HepG2 (cell line): ENCODE measurements around the gene PDZD2. TPM values are rescaled to one million over a fixed set of nuclear protein-coding genes. Genes with fewer than 3 reads are reported as not detected.

ENCODE experiments used
- ATAC-seq: fragments of 200-7000 bp; cut with Tn5 transposase; 3 replicates; pipeline ENCODE4 v1.9.1; 2020; ENCODE audit warnings: mild to moderate bottlenecking, moderate library complexity
- BruUV-seq: library from RNA; stranded (reverse); fragments of 400-500 nt; replicated peaks from 2 replicates; lab custom pipeline; 2021; lab: Mats Ljungman, UMichigan
- CTCF ChIA-PET: fragments of 300-600 bp; formaldehyde crosslinking; extraction: SDS; loops from one replicate; lab custom pipeline; 2021; ENCODE audit warnings: low total read pairs, inconsistent platforms, low intra/inter-chr PET ratio; lab: Yijun Ruan, JAX
- POLR2A ChIA-PET: fragments of 350-600 bp; sonication (Branson Sonifier 250); formaldehyde crosslinking; loops from one replicate; lab custom pipeline; 2020; ENCODE audit warnings: antibody characterized with exemption, inconsistent platforms; lab: Yijun Ruan, JAX
- DNase-seq: peaks from one replicate; pipeline ENCODE4 v3.0.0-alpha.2; 2015; ENCODE audit warnings: low spot score
- FAIRE-seq: peaks from 3 replicates; lab custom pipeline; 2011; peaks lifted over from hg19 to GRCh38; lab: Jason Lieb, UNC
- H2AFZ ChIP-seq: one replicate; pipeline ENCODE4 v1.6.1; 2011; ENCODE audit warnings: low read length, inconsistent platforms
- H3K27ac ChIP-seq: fragments of 300-600 bp; 3 replicates; pipeline ENCODE4 v1.8.0; 2011; ENCODE audit warnings: mixed run types, mild to moderate bottlenecking, mixed read lengths, low read length, inconsistent platforms; ENCODE audit not compliant: insufficient read depth; ENCODE audit errors: extremely low read length
- H3K27me3 ChIP-seq, 2 experiments: fragments of 200-600 bp in 1 of 2; 2 replicates in 1 of 2; 3 replicates in 1 of 2; pipeline versions ENCODE4 v1.6.0 to v1.8.0; 2011; ENCODE audit warnings: low read length in 2 of 2, mild to moderate bottlenecking in 2 of 2, moderate library complexity in 2 of 2, inconsistent platforms in 1 of 2; ENCODE audit not compliant: insufficient read depth in 2 of 2, control insufficient read depth in 1 of 2
- H3K36me3 ChIP-seq, 2 experiments: fragments of 200-600 bp in 1 of 2; replicated peaks in 1 of 2; 2 replicates in 1 of 2; 3 replicates in 1 of 2; pipeline versions ENCODE4 v1.5.1 to v1.8.0; 2011; ENCODE audit warnings: low read length in 2 of 2, inconsistent platforms in 1 of 2; ENCODE audit not compliant: insufficient read depth in 2 of 2, control insufficient read depth in 1 of 2
- H3K4me1 ChIP-seq: 2 replicates; pipeline ENCODE4 v1.5.1; 2012; ENCODE audit warnings: low read length, inconsistent platforms; ENCODE audit not compliant: insufficient read depth
- H3K4me2 ChIP-seq: 2 replicates; pipeline ENCODE4 v1.6.0; 2011; ENCODE audit warnings: low read depth, low read length, inconsistent platforms
- H3K4me3 ChIP-seq, 3 experiments: fragments of 200-600 bp in 1 of 3; sonication (generic), shearing (Covaris generic) in 1 of 3; replicated peaks in 1 of 3; 2 replicates each; pipeline ENCODE4 v1.5.1; 2011 to 2016; ENCODE audit warnings: low read length in 3 of 3, inconsistent platforms in 2 of 3, low read depth in 2 of 3, mild to moderate bottlenecking in 2 of 3, control low read depth in 1 of 3, mixed read lengths in 1 of 3; ENCODE audit not compliant: insufficient read depth in 1 of 3
- H3K79me2 ChIP-seq: one replicate; pipeline ENCODE4 v1.6.1; 2011; ENCODE audit warnings: low read length, inconsistent platforms; ENCODE audit not compliant: insufficient read depth
- H3K9ac ChIP-seq: 2 replicates; pipeline ENCODE4 v1.6.0; 2011; ENCODE audit warnings: mild to moderate bottlenecking, low read depth, low read length, inconsistent platforms; ENCODE audit not compliant: insufficient read depth
- H3K9me3 ChIP-seq: 2 replicates; pipeline ENCODE4 v1.5.1; 2012; ENCODE audit warnings: mild to moderate bottlenecking, low read length
- H4K20me1 ChIP-seq: 2 replicates; pipeline ENCODE4 v1.6.0; 2011; ENCODE audit warnings: inconsistent platforms, mild to moderate bottlenecking, low read length, moderate library complexity; ENCODE audit not compliant: insufficient read depth
- FOXC1 ChIP-seq: sonication (generic); formaldehyde crosslinking; IDR thresholded peaks from 2 replicates; pipeline ENCODE4 v1.8.0; 2022; ENCODE audit warnings: mild to moderate bottlenecking, missing genetic modification reagents, borderline replicate concordance
- IRF9 ChIP-seq: sonication (generic); formaldehyde crosslinking; IDR thresholded peaks from 2 replicates; pipeline ENCODE4 v1.8.0; 2022; ENCODE audit warnings: missing genetic modification reagents, mild to moderate bottlenecking, borderline replicate concordance
- RELA ChIP-seq: sonication (generic); formaldehyde crosslinking; IDR thresholded peaks from 2 replicates; pipeline ENCODE4 v1.4.0; 2020; ENCODE audit warnings: missing genetic modification reagents
- REPIN1 ChIP-seq: sonication (generic); formaldehyde crosslinking; IDR thresholded peaks from 2 replicates; pipeline ENCODE4 v1.8.0; 2022; ENCODE audit warnings: missing genetic modification reagents, low read depth, mild to moderate bottlenecking, borderline replicate concordance
- STAG1 ChIP-seq: sonication (generic); formaldehyde crosslinking; IDR thresholded peaks from 2 replicates; pipeline ENCODE4 v1.4.0; 2020; ENCODE audit warnings: missing genetic modification reagents
- ZBTB49 ChIP-seq: sonication (generic); formaldehyde crosslinking; IDR thresholded peaks from 2 replicates; pipeline ENCODE4 v1.4.0; 2020; ENCODE audit warnings: missing genetic modification reagents, borderline replicate concordance
- ZKSCAN5 ChIP-seq: sonication (generic); formaldehyde crosslinking; IDR thresholded peaks from 2 replicates; pipeline ENCODE4 v1.5.1; 2020; ENCODE audit warnings: mild to moderate bottlenecking, missing genetic modification reagents
- ZNF12 ChIP-seq: sonication (generic); formaldehyde crosslinking; IDR thresholded peaks from 2 replicates; pipeline ENCODE4 v1.5.0; 2020; ENCODE audit warnings: missing genetic modification reagents
- ZNF160 ChIP-seq: sonication (generic); formaldehyde crosslinking; IDR thresholded peaks from 2 replicates; pipeline ENCODE4 v1.8.0; 2022; ENCODE audit warnings: mild to moderate bottlenecking, inconsistent platforms, missing genetic modification reagents
- ZNF17 ChIP-seq: sonication (generic); formaldehyde crosslinking; IDR thresholded peaks from 2 replicates; pipeline ENCODE4 v1.5.0; 2020; ENCODE audit warnings: mild to moderate bottlenecking, missing genetic modification reagents
- ZNF24 ChIP-seq: fragments of 450-650 bp; IDR thresholded peaks from 2 replicates; pipeline ENCODE4 v1.6.1; 2017; ENCODE audit warnings: antibody characterized with exemption, mild to moderate bottlenecking
- ZNF331 ChIP-seq: sonication (generic); formaldehyde crosslinking; IDR thresholded peaks from 2 replicates; pipeline ENCODE4 v1.4.0; 2020; ENCODE audit warnings: missing genetic modification reagents
- ZNF788 ChIP-seq: sonication (generic); formaldehyde crosslinking; IDR thresholded peaks from 2 replicates; pipeline ENCODE4 v1.5.0; 2020; ENCODE audit warnings: mild to moderate bottlenecking, missing genetic modification reagents, borderline replicate concordance
- ZNF790 ChIP-seq: sonication (generic); formaldehyde crosslinking; IDR thresholded peaks from 2 replicates; pipeline ENCODE4 v1.8.0; 2022; ENCODE audit warnings: missing genetic modification reagents, mild to moderate bottlenecking, borderline replicate concordance
- ZSCAN12 ChIP-seq: sonication (generic); formaldehyde crosslinking; IDR thresholded peaks from 2 replicates; pipeline ENCODE4 v1.9.0; 2021; ENCODE audit warnings: mild to moderate bottlenecking, missing genetic modification reagents
- WGBS: methylation state at CpG from one replicate; pipeline ENCODE4 v1.1.6; 2017; ENCODE audit warnings: low lambda C conversion rate; 5-methylcytosine and 5-hydroxymethylcytosine counted together
- in situ Hi-C: cut with HindIII; loops from 2 replicates; pipeline ENCODE4 v1.10.0; 2017; ENCODE audit warnings: low pct_unique_long_range_greater_than_20kb; ENCODE audit not compliant: extremely low pct_ligation_motif_present
- intact Hi-C: fragments of 100-400 bp; cut with micrococcal nuclease; formaldehyde crosslinking; loops from one replicate; pipeline ENCODE4 v1.10.0; 2022; ENCODE audit not compliant: unreplicated experiment
- polyA plus RNA-seq, 8 experiments: library from polyadenylated mRNA; depleted of rRNA in 3 of 8; stranded (reverse) in 7 of 8; unstranded in 1 of 8; fragments of >200 nt; fragmentation: Illumina TruSeq in 4 of 8; extraction: Trizol in 4 of 8; gene quantifications; 2 replicates each; pipeline versions ENCODE4 v1.2.1 to v1.2.3, GENCODE V29; 2011 to 2016; ENCODE audit warnings: low read depth in 4 of 8, missing spikeins in 1 of 8, mixed read lengths in 1 of 8; ENCODE audit not compliant: insufficient read depth in 1 of 8
- total RNA-seq, 5 experiments: library from RNA; depleted of rRNA; stranded (reverse); fragments of >200 nt; fragmentation: Illumina TruSeq; extraction: Trizol; gene quantifications; 2 replicates each; pipeline ENCODE4 v1.2.3, GENCODE V29; 2016; ENCODE audit warnings: low read depth in 1 of 5

The PDZD2 gene
- total and polyA plus RNA-seq, 2 of the 13 experiments (the other 11 are each of a cell fraction or from before 2014, with no cell fraction given): 0.04 TPM; not detected in 1

GRCh38 chr5:31942546-31942945 lies 303.6 kb downstream of the PDZD2 start:
- Histone ChIP-seq H3K27me3 (peaks cover 0 to 25% of the 10 kb centered on the region in 2 experiments; a peak in 2 of 5 replicates), H3K9ac (no peak overlapping the region), H3K79me2 (no peaks in the 10 kb centered on the region), H3K4me2 (no peak overlapping the region), H3K4me1 (no peaks in the 10 kb centered on the region), H3K4me3 (no peak overlapping the region), H3K36me3 (no peaks in the 10 kb centered on the region), H3K27ac (no peak overlapping the region), H3K9me3 (no peaks in the 10 kb centered on the region), H4K20me1 (no peaks in the 10 kb centered on the region), H2AFZ (no peak overlapping the region)
- CTCF ChIA-PET: no interaction called here
- TF ChIP-seq ZNF17 (CRISPR knock-in tag) (no peak), ZNF788 (CRISPR knock-in tag) (no peak)
- FAIRE-seq (no peak), DNase-seq (no peak), ATAC-seq (no peak)
- in situ Hi-C loops: no loop called here
- intact Hi-C loops: no loop called here
- POLR2A ChIA-PET: no interaction called here
- BruUV-seq: no TSS peak
- WGBS: 42% methylated on average over 11 of the region's 11 CpGs

GRCh38 chr5:31944684-31945445 lies 305.9 kb downstream of the PDZD2 start:
- Histone ChIP-seq H3K4me3 (no peak overlapping the region), H3K9ac (no peak overlapping the region), H3K9me3 (no peaks in the 10 kb centered on the region), H3K4me2 (no peak overlapping the region), H3K79me2 (no peaks in the 10 kb centered on the region), H3K27ac (no peak overlapping the region), H3K36me3 (no peaks in the 10 kb centered on the region), H4K20me1 (no peaks in the 10 kb centered on the region), H2AFZ (no peak overlapping the region), H3K4me1 (no peaks in the 10 kb centered on the region), H3K27me3 (peaks cover 0 to 24% of the 10 kb centered on the region in 2 experiments; a peak in 3 of 5 replicates)
- CTCF ChIA-PET: no interaction called here
- in situ Hi-C loops: no loop called here
- 28% methylated on average over 5 of the region's 13 CpGs for WGBS
- no peak for FAIRE-seq
- no peak for ATAC-seq
- POLR2A ChIA-PET: no interaction called here
- DNase-seq: no peak
- intact Hi-C loops: no loop called here
- no TSS peak for BruUV-seq
- TF ChIP-seq ZNF160 (CRISPR knock-in tag): no peak
- no peak for TF ChIP-seq ZNF331 (CRISPR knock-in tag)
- no peak for TF ChIP-seq IRF9 (CRISPR knock-in tag)
- TF ChIP-seq ZNF12 (CRISPR knock-in tag): no peak
- no peak for TF ChIP-seq ZNF790 (CRISPR knock-in tag)
- no peak for TF ChIP-seq RELA (CRISPR knock-in tag)
- no peak for TF ChIP-seq STAG1 (CRISPR knock-in tag)
- no peak for TF ChIP-seq ZNF788 (CRISPR knock-in tag)
- no peak for TF ChIP-seq ZNF24
- no peak for TF ChIP-seq ZSCAN12
- TF ChIP-seq FOXC1 (CRISPR knock-in tag): no peak
- no peak for TF ChIP-seq ZKSCAN5
- TF ChIP-seq REPIN1 (CRISPR knock-in tag): no peak
- TF ChIP-seq ZBTB49 (CRISPR knock-in tag): no peak
